ENCODE measurements around the gene TBC1D32. TPM values are rescaled to one million over a fixed set of nuclear protein-coding genes. Genes with fewer than 3 reads are reported as not detected.
"Not testable (repeated sequence)": the region's sequence is repeated elsewhere in the genome, so short reads cannot be mapped to it uniquely, and the experiment has no call there.

The TBC1D32 gene
- polyA plus RNA-seq, 1 donor: 13.3 TPM

GRCh38 chr6:121188356-121188755 lies 145.9 kb downstream of the TBC1D32 start:
- no peaks in the 10 kb centered on the region for H3K9me3 ChIP-seq (ENCODE audit: control insufficient read depth, low read depth, low read length)
- H3K4me1 ChIP-seq (ENCODE audit: control insufficient read depth, insufficient read depth, low read length): no peaks in the 10 kb centered on the region
- no peaks in the 10 kb centered on the region for H3K36me3 ChIP-seq (ENCODE audit: control insufficient read depth, insufficient read depth, low read length)
- H3K4me3 ChIP-seq (ENCODE audit: low read length): no peak overlapping the region
- no peak for DNase-seq
- H3K27ac ChIP-seq (ENCODE audit: low read length): no peak overlapping the region
- WGBS (ENCODE audit: insufficient coverage, low lambda C conversion rate): 33% methylated on average over 1 of the region's 1 CpG
- no peaks in the 10 kb centered on the region for H3K27me3 ChIP-seq (ENCODE audit: control insufficient read depth, insufficient read depth, low read length)

DNA sequence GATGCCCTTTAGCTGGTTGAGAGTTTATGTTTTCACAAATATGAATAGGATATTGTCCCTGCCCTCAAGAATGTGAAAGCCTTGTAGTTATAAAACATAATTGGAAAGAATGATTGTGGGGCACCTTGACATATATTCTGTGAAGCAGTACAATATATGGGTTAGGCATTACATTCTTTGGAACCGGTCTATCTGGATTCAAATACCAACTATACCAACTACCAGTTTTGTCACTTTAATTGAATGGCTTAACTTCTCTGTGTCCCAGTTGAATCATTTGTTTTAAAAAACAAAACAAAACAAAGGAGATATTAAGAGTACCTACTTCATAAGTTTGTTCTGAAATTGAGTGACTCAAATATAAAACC lies 146.5 kb downstream of the TBC1D32 start:
- Histone ChIP-seq H3K27ac (ENCODE audit: low read length) (no peak overlapping the region), H3K4me1 (ENCODE audit: control insufficient read depth, insufficient read depth, low read length) (no peaks in the 10 kb centered on the region), H3K4me3 (ENCODE audit: low read length) (no peak overlapping the region), H3K27me3 (ENCODE audit: control insufficient read depth, insufficient read depth, low read length) (no peaks in the 10 kb centered on the region), H3K36me3 (ENCODE audit: control insufficient read depth, insufficient read depth, low read length) (no peaks in the 10 kb centered on the region), H3K9me3 (ENCODE audit: control insufficient read depth, low read depth, low read length) (no peaks in the 10 kb centered on the region)
- no peak for DNase-seq
- WGBS (ENCODE audit: insufficient coverage, low lambda C conversion rate): no CpG with 5 or more reads among the region's 1 CpG

DNA sequence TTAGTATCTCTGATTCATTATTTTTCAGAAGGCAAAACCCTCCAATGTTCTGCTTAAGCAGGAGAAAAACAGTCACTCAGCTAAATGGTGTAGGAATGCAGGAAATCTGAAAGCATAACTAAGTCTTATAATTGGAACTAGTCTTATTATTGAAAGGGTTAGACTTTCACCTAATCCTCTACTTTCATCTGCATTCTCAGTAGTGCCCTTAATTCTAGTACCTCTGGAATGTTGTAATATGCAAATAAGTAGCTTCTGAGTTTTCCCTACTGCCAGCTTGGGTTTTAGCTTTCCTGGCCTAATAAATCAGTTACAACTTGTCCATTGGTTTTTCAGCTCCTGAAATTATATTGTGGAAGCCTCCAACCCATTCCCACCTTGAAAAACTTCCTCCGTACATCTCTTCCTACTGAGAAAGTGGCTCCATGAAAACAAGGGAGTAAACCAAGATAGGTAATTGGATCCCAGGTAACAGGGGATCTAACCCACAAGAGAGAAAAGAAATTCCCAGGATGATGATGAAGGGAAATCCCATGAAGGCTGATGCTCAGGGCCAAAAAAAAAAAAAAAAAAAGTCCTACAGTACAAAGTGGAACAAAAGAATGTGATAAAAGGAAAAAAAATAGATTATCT lies 147.0 kb downstream of the TBC1D32 start:
- Histone ChIP-seq H3K36me3 (ENCODE audit: control insufficient read depth, insufficient read depth, low read length) (no peaks in the 10 kb centered on the region), H3K27ac (ENCODE audit: low read length) (no peak overlapping the region), H3K4me3 (ENCODE audit: low read length) (no peak overlapping the region), H3K9me3 (ENCODE audit: control insufficient read depth, low read depth, low read length) (no peaks in the 10 kb centered on the region), H3K4me1 (ENCODE audit: control insufficient read depth, insufficient read depth, low read length) (no peaks in the 10 kb centered on the region), H3K27me3 (ENCODE audit: control insufficient read depth, insufficient read depth, low read length) (no peaks in the 10 kb centered on the region)
- no peak for DNase-seq
- no CpG with 5 or more reads among the region's 1 CpG for WGBS (ENCODE audit: insufficient coverage, low lambda C conversion rate)

GRCh38 chr6:121183742-121184141 lies 150.5 kb downstream of the TBC1D32 start:
- WGBS (ENCODE audit: insufficient coverage, low lambda C conversion rate): no CpG with 5 or more reads among the region's 1 CpG
- DNase-seq: no peak
- Histone ChIP-seq H3K4me3 (ENCODE audit: low read length) (no peak overlapping the region), H3K36me3 (ENCODE audit: control insufficient read depth, insufficient read depth, low read length) (peaks cover 2% of the 10 kb centered on the region), H3K27me3 (ENCODE audit: control insufficient read depth, insufficient read depth, low read length) (no peaks in the 10 kb centered on the region), H3K4me1 (ENCODE audit: control insufficient read depth, insufficient read depth, low read length) (no peaks in the 10 kb centered on the region), H3K27ac (ENCODE audit: low read length) (no peak overlapping the region), H3K9me3 (ENCODE audit: control insufficient read depth, low read depth, low read length) (no peaks in the 10 kb centered on the region)

DNA sequence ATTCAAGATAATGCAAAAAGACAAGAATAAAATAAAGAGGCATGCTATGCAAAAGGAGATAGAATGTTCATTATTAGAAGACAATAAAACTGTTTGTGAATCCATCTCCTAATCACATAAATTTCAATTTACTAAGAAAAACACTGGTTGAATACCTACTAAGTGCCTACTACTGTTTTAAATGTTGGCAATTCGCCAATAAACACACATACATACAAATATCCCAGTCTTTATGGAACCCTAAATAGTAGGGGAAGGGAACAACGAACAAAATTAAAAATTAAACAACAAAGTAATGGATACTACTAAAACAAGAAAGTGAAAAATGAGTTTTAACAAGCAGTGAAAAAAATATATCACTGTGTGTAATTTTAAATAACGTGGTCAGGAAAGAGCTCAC lies 158.5 kb downstream of the TBC1D32 start:
- no peak overlapping the region for H3K4me3 ChIP-seq (ENCODE audit: low read length)
- H3K27ac ChIP-seq (ENCODE audit: low read length): no peak overlapping the region
- WGBS (ENCODE audit: insufficient coverage, low lambda C conversion rate): 100% methylated on average over 1 of the region's 3 CpGs
- H3K9me3 ChIP-seq (ENCODE audit: control insufficient read depth, low read depth, low read length): no peaks in the 10 kb centered on the region
- H3K4me1 ChIP-seq (ENCODE audit: control insufficient read depth, insufficient read depth, low read length): no peaks in the 10 kb centered on the region
- peaks cover 3% of the 10 kb centered on the region for H3K36me3 ChIP-seq (ENCODE audit: control insufficient read depth, insufficient read depth, low read length)
- no peaks in the 10 kb centered on the region for H3K27me3 ChIP-seq (ENCODE audit: control insufficient read depth, insufficient read depth, low read length)
- DNase-seq: no peak

DNA sequence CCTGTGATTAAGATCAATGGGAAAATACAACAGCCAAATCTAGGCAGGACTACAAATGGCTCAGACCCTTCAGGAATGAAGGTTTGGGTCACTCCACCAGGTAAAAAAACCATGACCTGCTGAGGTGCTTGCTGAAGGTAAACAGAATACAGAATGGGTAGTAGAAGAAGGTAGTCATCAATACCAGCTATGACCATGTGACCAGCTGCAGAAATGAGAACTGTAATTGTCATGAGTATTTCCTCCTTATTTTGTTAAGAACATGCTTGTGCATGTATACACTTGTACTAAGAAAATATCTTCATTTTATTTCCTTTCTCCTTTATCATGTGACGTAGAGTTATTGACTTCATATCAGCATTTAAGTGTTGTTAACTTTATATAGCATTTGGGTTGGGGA lies 161.8 kb downstream of the TBC1D32 start:
- H3K36me3 ChIP-seq (ENCODE audit: control insufficient read depth, insufficient read depth, low read length); H3K27me3 ChIP-seq (ENCODE audit: control insufficient read depth, insufficient read depth, low read length); H3K9me3 ChIP-seq (ENCODE audit: control insufficient read depth, low read depth, low read length); DNase-seq; H3K27ac ChIP-seq (ENCODE audit: low read length); H3K4me3 ChIP-seq (ENCODE audit: low read length); H3K4me1 ChIP-seq (ENCODE audit: control insufficient read depth, insufficient read depth, low read length): not testable (repeated sequence)
- no CpG with 5 or more reads among the region's 1 CpG for WGBS (ENCODE audit: insufficient coverage, low lambda C conversion rate)

DNA sequence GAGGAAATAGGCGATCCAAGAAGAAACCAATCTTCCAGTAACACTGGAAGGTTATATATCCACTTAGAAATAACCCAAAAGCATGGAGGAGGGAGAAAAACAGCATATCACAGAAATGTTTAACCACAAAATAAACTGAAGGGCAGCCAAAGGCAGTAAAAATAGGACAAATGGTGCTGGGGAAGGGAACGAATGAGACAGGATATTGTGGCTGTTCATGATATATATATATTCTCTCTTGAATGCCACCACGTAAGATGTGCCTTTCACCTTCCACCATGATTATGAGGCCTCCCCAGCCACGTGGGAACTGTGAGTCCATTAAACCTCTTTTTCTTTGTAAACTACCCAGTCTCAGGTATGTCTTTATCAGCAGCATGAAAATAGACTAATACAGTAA lies 162.4 kb downstream of the TBC1D32 start:
- no peaks in the 10 kb centered on the region for H3K36me3 ChIP-seq (ENCODE audit: control insufficient read depth, insufficient read depth, low read length)
- H3K27ac ChIP-seq (ENCODE audit: low read length): no peak overlapping the region
- WGBS (ENCODE audit: insufficient coverage, low lambda C conversion rate): 100% methylated on average over 1 of the region's 4 CpGs
- no peak for DNase-seq
- H3K9me3 ChIP-seq (ENCODE audit: control insufficient read depth, low read depth, low read length): no peaks in the 10 kb centered on the region
- no peaks in the 10 kb centered on the region for H3K4me1 ChIP-seq (ENCODE audit: control insufficient read depth, insufficient read depth, low read length)
- H3K27me3 ChIP-seq (ENCODE audit: control insufficient read depth, insufficient read depth, low read length): no peaks in the 10 kb centered on the region
- H3K4me3 ChIP-seq (ENCODE audit: low read length): no peak overlapping the region

DNA sequence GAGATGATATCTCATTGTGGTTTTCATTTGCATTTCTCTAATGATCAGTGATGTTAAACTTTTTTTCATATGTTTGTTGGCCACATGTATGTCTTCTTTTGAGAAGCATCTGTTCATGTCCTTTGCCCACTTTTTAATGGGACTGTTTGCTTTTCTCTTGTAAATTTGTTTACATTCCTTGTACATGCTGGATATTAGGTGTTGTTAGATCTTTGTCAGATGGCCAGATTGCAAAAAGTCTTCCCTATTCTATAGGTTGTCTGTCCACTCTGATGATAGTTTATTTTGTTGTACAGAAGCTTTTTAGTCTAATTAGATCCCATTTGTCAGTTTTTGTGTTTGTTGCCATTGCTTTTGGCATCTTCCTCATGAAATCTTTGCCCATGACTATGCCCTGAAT lies 172.4 kb downstream of the TBC1D32 start:
- no peaks in the 10 kb centered on the region for H3K9me3 ChIP-seq (ENCODE audit: control insufficient read depth, low read depth, low read length)
- H3K36me3 ChIP-seq (ENCODE audit: control insufficient read depth, insufficient read depth, low read length): peaks cover 4% of the 10 kb centered on the region
- no peak overlapping the region for H3K4me3 ChIP-seq (ENCODE audit: low read length)
- DNase-seq: no peak
- H3K27ac ChIP-seq (ENCODE audit: low read length): no peak overlapping the region
- no peaks in the 10 kb centered on the region for H3K4me1 ChIP-seq (ENCODE audit: control insufficient read depth, insufficient read depth, low read length)
- H3K27me3 ChIP-seq (ENCODE audit: control insufficient read depth, insufficient read depth, low read length): no peaks in the 10 kb centered on the region

DNA sequence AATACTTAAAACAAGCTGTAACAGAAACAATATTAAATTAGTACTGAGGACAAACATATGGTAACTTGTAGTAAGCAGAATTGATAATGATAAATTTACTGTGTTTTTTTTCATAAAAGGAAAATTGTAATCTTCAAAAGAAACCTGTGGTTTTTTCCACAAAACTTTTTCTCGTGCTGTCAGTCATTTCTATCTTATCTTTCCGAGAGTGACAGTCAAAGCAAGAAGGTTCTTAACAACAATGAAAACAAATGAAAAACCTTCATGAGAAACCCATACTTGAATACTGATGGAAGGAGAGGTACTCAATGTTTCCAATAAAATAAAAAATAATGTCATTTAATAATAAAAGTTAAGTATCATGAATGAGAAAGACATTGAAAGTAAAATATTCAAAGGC lies 174.0 kb downstream of the TBC1D32 start:
- WGBS (ENCODE audit: insufficient coverage, low lambda C conversion rate): 89% methylated on average over 1 of the region's 2 CpGs
- Histone ChIP-seq H3K4me1 (ENCODE audit: control insufficient read depth, insufficient read depth, low read length) (no peaks in the 10 kb centered on the region), H3K4me3 (ENCODE audit: low read length) (no peak overlapping the region), H3K27ac (ENCODE audit: low read length) (no peak overlapping the region), H3K27me3 (ENCODE audit: control insufficient read depth, insufficient read depth, low read length) (no peaks in the 10 kb centered on the region), H3K36me3 (ENCODE audit: control insufficient read depth, insufficient read depth, low read length) (peaks cover 4% of the 10 kb centered on the region), H3K9me3 (ENCODE audit: control insufficient read depth, low read depth, low read length) (no peaks in the 10 kb centered on the region)
- DNase-seq: no peak

- DNase-seq: no peak
- Histone ChIP-seq H3K9me3 (ENCODE audit: control insufficient read depth, low read depth, low read length) (peaks cover 1% of the 10 kb centered on the region), H3K4me3 (ENCODE audit: low read length) (no peak overlapping the region), H3K36me3 (ENCODE audit: control insufficient read depth, insufficient read depth, low read length) (peaks cover 7% of the 10 kb centered on the region), H3K4me1 (ENCODE audit: control insufficient read depth, insufficient read depth, low read length) (no peaks in the 10 kb centered on the region), H3K27ac (ENCODE audit: low read length) (no peak overlapping the region), H3K27me3 (ENCODE audit: control insufficient read depth, insufficient read depth, low read length) (no peaks in the 10 kb centered on the region)
Measured at GRCh38 chr6:121158891-121159290, 175.4 kb downstream of the TBC1D32 start.

DNA sequence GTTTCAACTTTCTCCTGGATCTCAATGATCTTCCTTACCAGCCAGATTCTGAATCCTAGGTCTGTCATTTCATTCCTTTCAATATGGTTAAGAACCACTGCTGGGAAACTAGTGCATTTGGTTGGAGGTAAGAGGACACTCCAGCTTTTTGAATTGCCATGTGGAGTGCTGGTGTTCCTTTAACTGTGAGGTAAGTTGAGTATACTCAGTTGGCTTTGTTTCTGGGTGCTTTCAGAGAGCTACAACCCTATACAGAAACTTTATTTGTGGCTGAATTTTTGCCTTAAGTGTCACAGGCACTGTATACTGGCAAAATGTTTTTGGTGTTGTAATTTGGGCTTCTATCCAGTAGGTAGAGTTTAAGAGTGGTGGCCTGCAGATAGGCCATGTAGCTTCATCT lies 175.8 kb downstream of the TBC1D32 start:
- Histone ChIP-seq H3K4me3 (ENCODE audit: low read length) (no peak overlapping the region), H3K36me3 (ENCODE audit: control insufficient read depth, insufficient read depth, low read length) (peaks cover 12% of the 10 kb centered on the region), H3K9me3 (ENCODE audit: control insufficient read depth, low read depth, low read length) (peaks cover 4% of the 10 kb centered on the region), H3K27me3 (ENCODE audit: control insufficient read depth, insufficient read depth, low read length) (no peaks in the 10 kb centered on the region), H3K4me1 (ENCODE audit: control insufficient read depth, insufficient read depth, low read length) (no peaks in the 10 kb centered on the region), H3K27ac (ENCODE audit: low read length) (no peak overlapping the region)
- no peak for DNase-seq

Measured in large intestine (tissue), 3 donors.